Stimulated activated CD4-positive, alpha-beta T cell treated with anti-CD3 and anti-CD28 coated beads, TNF-alpha, amount 100 ng/mL, for 24 hours (primary cell): ENCODE measurements around the gene CC2D1A.
"Not testable (repeated sequence)": the region's sequence is repeated elsewhere in the genome, so short reads cannot be mapped to it uniquely, and the experiment has no call there.

Experiments
- DNase-seq, 3 experiments: peaks; one replicate each; pipeline ENCODE4 v3.0.0-alpha.2; 2020; ENCODE audit warnings: low read depth in 3 of 3

CC2D1A gene

GRCh38 chr19:13908674-13909073, 2.7 kb downstream of the CC2D1A start:
- no peak for DNase-seq

- DNase-seq, result no peak
Observed at GRCh38 chr19:13909430-13909829, 3.4 kb downstream of the CC2D1A start.

GRCh38 chr19:13913352-13913751, 7.4 kb downstream of the CC2D1A start:
- DNase-seq, result no peak

- no peak for DNase-seq
Observed at GRCh38 chr19:13914777-13915176, 8.8 kb downstream of the CC2D1A start.

GRCh38 chr19:13917888-13918406, 11.9 kb downstream of the CC2D1A start:
- no peak for DNase-seq

- no peak for DNase-seq
Observed at GRCh38 chr19:13918726-13919411, 12.9 kb downstream of the CC2D1A start.

GRCh38 chr19:13920524-13920923, 14.5 kb downstream of the CC2D1A start:
- DNase-seq, result no peak

GRCh38 chr19:13920940-13921747, 15.1 kb downstream of the CC2D1A start:
- DNase-seq, result peak in 1 of 3 experiments; percentile 16

GRCh38 chr19:13922118-13922517, 16.1 kb downstream of the CC2D1A start:
- DNase-seq, result not testable (repeated sequence)

GRCh38 chr19:13923194-13923987, 17.4 kb downstream of the CC2D1A start:
- no peak for DNase-seq

- DNase-seq, result no peak
Observed at GRCh38 chr19:13926010-13926409, 20.0 kb downstream of the CC2D1A start.

GRCh38 chr19:13926715-13927114, 20.7 kb downstream of the CC2D1A start:
- no peak for DNase-seq

GRCh38 chr19:13929340-13929739, 23.3 kb downstream of the CC2D1A start:
- DNase-seq, result no peak

- no peak for DNase-seq
Observed at GRCh38 chr19:13929956-13930355, 24.0 kb downstream of the CC2D1A start.

- DNase-seq, result no peak
Observed at GRCh38 chr19:13930402-13930801, 24.4 kb downstream of the CC2D1A start.

GRCh38 chr19:13931391-13932148, 25.6 kb downstream of the CC2D1A start:
- DNase-seq, result no peak

- DNase-seq, result no peak
Observed at GRCh38 chr19:13932149-13932637, 26.2 kb downstream of the CC2D1A start.

- no peak for DNase-seq
Observed at GRCh38 chr19:13932911-13933393, 27.0 kb downstream of the CC2D1A start.

GRCh38 chr19:13934785-13935109, 28.7 kb downstream of the CC2D1A start:
- DNase-seq, result no peak

GRCh38 chr19:13935765-13936510, 29.9 kb downstream of the CC2D1A start:
- no peak for DNase-seq
